WTC11 (cell line): Measurements from ENCODE around the gene ZFPM1. TPM values are rescaled to one million over a fixed set of nuclear protein-coding genes. Genes with fewer than 3 reads are reported as not detected.

Experiments used
- ATAC-seq: fragments of 200-7000 bp; cut with Tn5 transposase; 2 replicates; pipeline ENCODE4 v1.10.0; 2021; ENCODE audit warnings: mild to moderate bottlenecking, moderate library complexity
- CTCF ChIA-PET: fragments of 300-600 bp; sonication (Branson Sonifier 250); formaldehyde crosslinking; loops from one replicate; lab custom pipeline; 2021; ENCODE audit warnings: antibody characterized with exemption; lab: Charles Lee
- POLR2A ChIA-PET: fragments of 350-600 bp; sonication (Branson Sonifier 250); formaldehyde crosslinking; loops from one replicate; lab custom pipeline; 2021; ENCODE audit warnings: antibody characterized with exemption; lab: Charles Lee
- DNase-seq: peaks from one replicate; pipeline ENCODE4 v3.0.0; 2021; ENCODE audit warnings: low spot score
- H3K27ac Mint-ChIP-seq: 2 replicates; pipeline ENCODE4 v1.8.0; 2021; ENCODE audit warnings: mixed read lengths
- H3K27me3 Mint-ChIP-seq: 2 replicates; pipeline ENCODE4 v1.8.0; 2021; ENCODE audit warnings: low read depth, mild to moderate bottlenecking, moderate library complexity, mixed read lengths
- H3K36me3 Mint-ChIP-seq: 2 replicates; pipeline ENCODE4 v1.8.0; 2021; ENCODE audit warnings: mixed read lengths
- H3K4me1 Mint-ChIP-seq: 2 replicates; pipeline ENCODE4 v1.8.0; 2022; ENCODE audit warnings: mixed read lengths
- H3K4me3 Mint-ChIP-seq: 2 replicates; pipeline ENCODE4 v1.8.0; 2021; ENCODE audit warnings: mild to moderate bottlenecking, moderate library complexity, mixed read lengths
- H3K9me3 Mint-ChIP-seq: 2 replicates; pipeline ENCODE4 v1.8.0; 2021; ENCODE audit warnings: mixed read lengths
- AR ChIP-seq: fragments of 250-450 bp; sonication (Bioruptor Pico); IDR thresholded peaks from 2 replicates; pipeline ENCODE4 v1.9.0; 2021; ENCODE audit warnings: mild to moderate bottlenecking
- ATF2 ChIP-seq: sonication (generic); formaldehyde crosslinking; IDR thresholded peaks from 2 replicates; pipeline ENCODE4 v1.8.1; 2022; ENCODE audit warnings: low read depth, missing genetic modification reagents, borderline replicate concordance
- CREB1 ChIP-seq: sonication (generic); formaldehyde crosslinking; IDR thresholded peaks from 2 replicates; pipeline ENCODE4 v1.8.0; 2023; ENCODE audit warnings: mild to moderate bottlenecking, missing genetic modification reagents
- CREM ChIP-seq: sonication (generic); formaldehyde crosslinking; IDR thresholded peaks from 2 replicates; pipeline ENCODE4 v1.8.1; 2022; ENCODE audit warnings: mild to moderate bottlenecking, missing genetic modification reagents, moderate library complexity
- ELF4 ChIP-seq: sonication (generic); formaldehyde crosslinking; IDR thresholded peaks from 2 replicates; pipeline ENCODE4 v1.8.1; 2022; ENCODE audit warnings: low read depth, mild to moderate bottlenecking, moderate library complexity, missing genetic modification reagents
- ETV6 ChIP-seq: sonication (generic); formaldehyde crosslinking; IDR thresholded peaks from 2 replicates; pipeline ENCODE4 v1.8.1; 2022; ENCODE audit warnings: mild to moderate bottlenecking, missing genetic modification reagents
- GRHL2 ChIP-seq: fragments of 250-450 bp; sonication (Bioruptor Pico); IDR thresholded peaks from 2 replicates; pipeline ENCODE4 v1.8.0; 2022; ENCODE audit warnings: mild to moderate bottlenecking, moderate library complexity; ENCODE audit not compliant: insufficient replicate concordance, severe bottlenecking
- GTF2I ChIP-seq: fragments of 250-450 bp; sonication (Bioruptor Pico); conservative IDR thresholded peaks from 2 replicates; pipeline ENCODE4 v1.4.0; 2021; ENCODE audit warnings: mild to moderate bottlenecking
- HMGA2 ChIP-seq: fragments of 250-450 bp; sonication (Bioruptor Pico); IDR thresholded peaks from 2 replicates; pipeline ENCODE4 v1.4.0; 2021; ENCODE audit warnings: mild to moderate bottlenecking, moderate library complexity
- JAZF1 ChIP-seq: fragments of 250-450 bp; sonication (Bioruptor Pico); IDR thresholded peaks from 2 replicates; pipeline ENCODE4 v1.9.0; 2021; ENCODE audit warnings: moderate library complexity, mild to moderate bottlenecking, inconsistent platforms
- MAX ChIP-seq: sonication (generic); formaldehyde crosslinking; IDR thresholded peaks from 2 replicates; pipeline ENCODE4 v1.8.0; 2022; ENCODE audit warnings: mild to moderate bottlenecking, missing genetic modification reagents
- NFATC4 ChIP-seq: fragments of 250-450 bp; sonication (Bioruptor Pico); IDR thresholded peaks from 2 replicates; pipeline ENCODE4 v1.9.0; 2021; ENCODE audit warnings: mild to moderate bottlenecking
- NFYB ChIP-seq: sonication (generic); formaldehyde crosslinking; conservative IDR thresholded peaks from 2 replicates; pipeline ENCODE4 v1.8.0; 2022; ENCODE audit warnings: low read depth, missing genetic modification reagents
- NR1H2 ChIP-seq: sonication (generic); formaldehyde crosslinking; IDR thresholded peaks from 2 replicates; pipeline ENCODE4 v1.9.0; 2021; ENCODE audit warnings: mild to moderate bottlenecking, moderate library complexity, missing genetic modification reagents
- NR3C1 ChIP-seq: sonication (generic); formaldehyde crosslinking; conservative IDR thresholded peaks from 2 replicates; pipeline ENCODE4 v1.8.1; 2023; ENCODE audit warnings: low read depth, mild to moderate bottlenecking, missing genetic modification reagents
- OVOL2 ChIP-seq: fragments of 250-450 bp; sonication (Bioruptor Pico); IDR thresholded peaks from 2 replicates; pipeline ENCODE4 v1.9.0; 2021; ENCODE audit warnings: mild to moderate bottlenecking, borderline replicate concordance
- TEAD4 ChIP-seq: sonication (generic); formaldehyde crosslinking; IDR thresholded peaks from 2 replicates; pipeline ENCODE4 v1.8.0; 2022; ENCODE audit warnings: mild to moderate bottlenecking, missing genetic modification reagents
- TP53 ChIP-seq: sonication (generic); formaldehyde crosslinking; IDR thresholded peaks from 2 replicates; pipeline ENCODE4 v1.8.1; 2023; ENCODE audit warnings: mild to moderate bottlenecking, missing genetic modification reagents
- ZNF671 ChIP-seq: fragments of 250-450 bp; sonication (Bioruptor Pico); IDR thresholded peaks from 2 replicates; pipeline ENCODE4 v1.8.0; 2021; ENCODE audit warnings: mild to moderate bottlenecking
- total RNA-seq: library from RNA; stranded (reverse); gene quantifications from 3 replicates; pipeline ENCODE4 v1.2.3, GENCODE V29; 2021
- TF ChIP-seq, protein P1 (sequence below): fragments of 250-450 bp; sonication (Bioruptor Pico); IDR thresholded peaks from 2 replicates; pipeline ENCODE4 v1.9.0; 2021; ENCODE audit warnings: mild to moderate bottlenecking, borderline replicate concordance
- TF ChIP-seq, protein P2 (sequence below): sonication (generic); formaldehyde crosslinking; IDR thresholded peaks from 2 replicates; pipeline ENCODE4 v1.8.1; 2023; ENCODE audit warnings: mild to moderate bottlenecking, missing genetic modification reagents, borderline replicate concordance

ZFPM1 gene
- total RNA-seq, 1 experiment from 2014 or later, result 9.3 TPM

- ATAC-seq (no peak), DNase-seq (no peak)
- no peak for TF ChIP-seq TEAD4 (CRISPR knock-in tag)
- TF ChIP-seq NFYB (CRISPR knock-in tag), result no peak
- TF ChIP-seq, protein P1, sequence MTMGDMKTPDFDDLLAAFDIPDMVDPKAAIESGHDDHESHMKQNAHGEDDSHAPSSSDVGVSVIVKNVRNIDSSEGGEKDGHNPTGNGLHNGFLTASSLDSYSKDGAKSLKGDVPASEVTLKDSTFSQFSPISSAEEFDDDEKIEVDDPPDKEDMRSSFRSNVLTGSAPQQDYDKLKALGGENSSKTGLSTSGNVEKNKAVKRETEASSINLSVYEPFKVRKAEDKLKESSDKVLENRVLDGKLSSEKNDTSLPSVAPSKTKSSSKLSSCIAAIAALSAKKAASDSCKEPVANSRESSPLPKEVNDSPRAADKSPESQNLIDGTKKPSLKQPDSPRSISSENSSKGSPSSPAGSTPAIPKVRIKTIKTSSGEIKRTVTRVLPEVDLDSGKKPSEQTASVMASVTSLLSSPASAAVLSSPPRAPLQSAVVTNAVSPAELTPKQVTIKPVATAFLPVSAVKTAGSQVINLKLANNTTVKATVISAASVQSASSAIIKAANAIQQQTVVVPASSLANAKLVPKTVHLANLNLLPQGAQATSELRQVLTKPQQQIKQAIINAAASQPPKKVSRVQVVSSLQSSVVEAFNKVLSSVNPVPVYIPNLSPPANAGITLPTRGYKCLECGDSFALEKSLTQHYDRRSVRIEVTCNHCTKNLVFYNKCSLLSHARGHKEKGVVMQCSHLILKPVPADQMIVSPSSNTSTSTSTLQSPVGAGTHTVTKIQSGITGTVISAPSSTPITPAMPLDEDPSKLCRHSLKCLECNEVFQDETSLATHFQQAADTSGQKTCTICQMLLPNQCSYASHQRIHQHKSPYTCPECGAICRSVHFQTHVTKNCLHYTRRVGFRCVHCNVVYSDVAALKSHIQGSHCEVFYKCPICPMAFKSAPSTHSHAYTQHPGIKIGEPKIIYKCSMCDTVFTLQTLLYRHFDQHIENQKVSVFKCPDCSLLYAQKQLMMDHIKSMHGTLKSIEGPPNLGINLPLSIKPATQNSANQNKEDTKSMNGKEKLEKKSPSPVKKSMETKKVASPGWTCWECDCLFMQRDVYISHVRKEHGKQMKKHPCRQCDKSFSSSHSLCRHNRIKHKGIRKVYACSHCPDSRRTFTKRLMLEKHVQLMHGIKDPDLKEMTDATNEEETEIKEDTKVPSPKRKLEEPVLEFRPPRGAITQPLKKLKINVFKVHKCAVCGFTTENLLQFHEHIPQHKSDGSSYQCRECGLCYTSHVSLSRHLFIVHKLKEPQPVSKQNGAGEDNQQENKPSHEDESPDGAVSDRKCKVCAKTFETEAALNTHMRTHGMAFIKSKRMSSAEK (CRISPR knock-in tag), result no peak
- Mint-ChIP-seq H3K27me3 (no peaks in the 10 kb centered on the region; the same call in 1 of the 2 replicates), H3K36me3 (peaks cover 5% of the 10 kb centered on the region; the same call in 1 of the 2 replicates), H3K4me1 (peaks cover 6% of the 10 kb centered on the region; the same call in 1 of the 2 replicates), H3K9me3 (peaks cover 7% of the 10 kb centered on the region), H3K27ac (no peak overlapping the region), H3K4me3 (no peak overlapping the region)
- CTCF ChIA-PET, result interaction anchor here (0.7 kb wide), 1 partner anchor 100 kb away, joined by 3 read pairs; no protein-coding TSS in a partner anchor
- POLR2A ChIA-PET, result no interaction called here
These were observed 71.3 kb downstream of the ZFPM1 start for GRCh38 chr16:88524274-88524972.

DNA sequence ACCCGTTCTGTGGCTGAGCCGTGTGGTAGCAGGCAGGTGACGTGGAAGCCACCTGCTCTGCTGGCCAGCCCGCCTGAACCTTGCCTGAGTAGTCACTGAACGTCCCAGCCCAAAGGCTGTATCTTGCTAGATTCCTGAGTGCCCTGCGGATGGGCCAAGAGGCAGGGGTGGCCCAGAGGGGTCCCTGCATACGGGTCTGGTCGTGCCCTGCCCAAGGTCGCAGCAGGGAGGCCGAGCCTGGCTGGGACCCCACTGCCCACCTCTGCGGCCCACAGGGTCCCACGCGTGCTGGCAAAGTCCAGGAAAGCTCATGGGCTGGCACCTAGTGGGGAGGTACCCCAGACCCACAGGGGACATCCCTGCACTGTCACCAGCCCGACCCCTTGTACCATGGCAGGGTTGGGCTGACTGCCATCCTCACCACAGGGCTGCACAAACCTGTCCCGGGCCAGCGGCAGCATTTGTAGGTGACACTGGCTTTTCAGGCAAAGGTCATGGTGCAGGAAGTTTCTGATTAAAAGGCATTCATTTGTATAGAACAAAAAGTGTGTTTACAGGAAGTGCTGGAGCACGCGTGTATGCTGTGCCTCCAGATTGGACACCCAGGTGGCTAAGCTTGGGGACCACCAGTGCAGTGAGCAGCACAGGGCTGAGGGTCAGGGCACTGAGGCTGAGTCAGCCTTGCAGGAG lies 72.0 kb downstream of the ZFPM1 start:
- Mint-ChIP-seq H3K4me3 (no peak overlapping the region), H3K4me1 (peaks cover 6% of the 10 kb centered on the region; the same call in 1 of the 2 replicates), H3K27me3 (no peaks in the 10 kb centered on the region), H3K36me3 (peaks cover 6% of the 10 kb centered on the region; the same call in 1 of the 2 replicates), H3K27ac (no peak overlapping the region), H3K9me3 (peaks cover 2% of the 10 kb centered on the region)
- no peak for ATAC-seq
- TF ChIP-seq, protein P2, sequence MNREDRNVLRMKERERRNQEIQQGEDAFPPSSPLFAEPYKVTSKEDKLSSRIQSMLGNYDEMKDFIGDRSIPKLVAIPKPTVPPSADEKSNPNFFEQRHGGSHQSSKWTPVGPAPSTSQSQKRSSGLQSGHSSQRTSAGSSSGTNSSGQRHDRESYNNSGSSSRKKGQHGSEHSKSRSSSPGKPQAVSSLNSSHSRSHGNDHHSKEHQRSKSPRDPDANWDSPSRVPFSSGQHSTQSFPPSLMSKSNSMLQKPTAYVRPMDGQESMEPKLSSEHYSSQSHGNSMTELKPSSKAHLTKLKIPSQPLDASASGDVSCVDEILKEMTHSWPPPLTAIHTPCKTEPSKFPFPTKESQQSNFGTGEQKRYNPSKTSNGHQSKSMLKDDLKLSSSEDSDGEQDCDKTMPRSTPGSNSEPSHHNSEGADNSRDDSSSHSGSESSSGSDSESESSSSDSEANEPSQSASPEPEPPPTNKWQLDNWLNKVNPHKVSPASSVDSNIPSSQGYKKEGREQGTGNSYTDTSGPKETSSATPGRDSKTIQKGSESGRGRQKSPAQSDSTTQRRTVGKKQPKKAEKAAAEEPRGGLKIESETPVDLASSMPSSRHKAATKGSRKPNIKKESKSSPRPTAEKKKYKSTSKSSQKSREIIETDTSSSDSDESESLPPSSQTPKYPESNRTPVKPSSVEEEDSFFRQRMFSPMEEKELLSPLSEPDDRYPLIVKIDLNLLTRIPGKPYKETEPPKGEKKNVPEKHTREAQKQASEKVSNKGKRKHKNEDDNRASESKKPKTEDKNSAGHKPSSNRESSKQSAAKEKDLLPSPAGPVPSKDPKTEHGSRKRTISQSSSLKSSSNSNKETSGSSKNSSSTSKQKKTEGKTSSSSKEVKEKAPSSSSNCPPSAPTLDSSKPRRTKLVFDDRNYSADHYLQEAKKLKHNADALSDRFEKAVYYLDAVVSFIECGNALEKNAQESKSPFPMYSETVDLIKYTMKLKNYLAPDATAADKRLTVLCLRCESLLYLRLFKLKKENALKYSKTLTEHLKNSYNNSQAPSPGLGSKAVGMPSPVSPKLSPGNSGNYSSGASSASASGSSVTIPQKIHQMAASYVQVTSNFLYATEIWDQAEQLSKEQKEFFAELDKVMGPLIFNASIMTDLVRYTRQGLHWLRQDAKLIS, result no peak
- TF ChIP-seq MAX (CRISPR knock-in tag), result no peak
- no peak for TF ChIP-seq JAZF1
- no peak for TF ChIP-seq AR (CRISPR knock-in tag)
- no peak for TF ChIP-seq ATF2 (CRISPR knock-in tag)
- no peak for TF ChIP-seq OVOL2 (CRISPR knock-in tag)
- no peak for TF ChIP-seq CREB1 (CRISPR knock-in tag)
- no peak for TF ChIP-seq GTF2I (CRISPR knock-in tag)
- no peak for TF ChIP-seq NR1H2 (CRISPR knock-in tag)
- TF ChIP-seq GRHL2 (CRISPR knock-in tag), result no peak
- TF ChIP-seq CREM, result no peak
- no peak for TF ChIP-seq HMGA2
- TF ChIP-seq ETV6 (CRISPR knock-in tag), result no peak
- TF ChIP-seq TP53 (CRISPR knock-in tag), result no peak
- no peak for TF ChIP-seq ELF4
- TF ChIP-seq NR3C1 (CRISPR knock-in tag), result no peak
- no peak for TF ChIP-seq NFATC4 (CRISPR knock-in tag)
- TF ChIP-seq ZNF671 (CRISPR knock-in tag), result no peak
- DNase-seq, result no peak
- CTCF ChIA-PET, result interaction anchor here (0.7 to 0.8 kb wide), 2 partner anchors 88 to 101 kb away, joined by 3 to 4 read pairs; no protein-coding TSS in a partner anchor
- POLR2A ChIA-PET, result no interaction called here
